K562 (cell line): ENCODE data around the gene CMIP. TPM values are rescaled to one million over a fixed set of nuclear protein-coding genes. Genes with fewer than 3 reads are reported as not detected.

Experiments used
- ATAC-seq: fragments of 200-7000 bp; cut with Tn5 transposase; 3 replicates; pipeline ENCODE4 v1.9.1; 2020; ENCODE audit warnings: moderate library complexity
- BruUV-seq: library from RNA; stranded (reverse); fragments of 400-500 nt; replicated peaks from 2 replicates; lab custom pipeline; 2021; lab: Mats Ljungman, UMichigan
- CTCF ChIA-PET: fragments of 300-600 bp; formaldehyde crosslinking; extraction: SDS; loops from one replicate; lab custom pipeline; 2021; ENCODE audit warnings: low intra/inter-chr PET ratio; lab: Yijun Ruan, JAX
- POLR2A ChIA-PET: fragments of 300-600, 350-650 bp; sonication (Branson Sonifier 250); formaldehyde crosslinking; extraction: SDS; loops from one replicate; lab custom pipeline; 2021; ENCODE audit warnings: antibody characterized with exemption, inconsistent platforms; lab: Yijun Ruan, JAX
- DNase-seq, 4 experiments: peaks; one replicate each; pipeline versions ENCODE4 v3.0.0 to v3.0.0-alpha.2; 2011 to 2018; ENCODE audit warnings: low spot score in 3 of 4, mixed read lengths in 3 of 4; ENCODE audit errors: extremely low read depth in 1 of 4
- FAIRE-seq: peaks from 2 replicates; lab custom pipeline; 2011; peaks lifted over from hg19 to GRCh38; lab: Jason Lieb, UNC
- H2AFZ ChIP-seq: 2 replicates; pipeline ENCODE4 v1.6.0; 2011; ENCODE audit warnings: low read depth, low read length, control low read depth, inconsistent platforms
- H3K27ac ChIP-seq: fragments of 200-600 bp; 3 replicates; pipeline ENCODE4 v1.8.0; 2011; ENCODE audit warnings: low read depth, mild to moderate bottlenecking, control low read depth, inconsistent platforms, low read length, moderate library complexity, mixed read lengths; ENCODE audit errors: extremely low read depth
- H3K27me3 ChIP-seq, 2 experiments: fragments of 300-600 bp in 1 of 2; 2 replicates in 1 of 2; 3 replicates in 1 of 2; pipeline versions ENCODE4 v1.6.0 to v1.8.0; 2011; ENCODE audit warnings: inconsistent platforms in 2 of 2, low read length in 2 of 2, mild to moderate bottlenecking in 1 of 2, mixed read lengths in 1 of 2, moderate library complexity in 1 of 2; ENCODE audit not compliant: control insufficient read depth in 2 of 2, insufficient read depth in 2 of 2
- H3K36me3 ChIP-seq: fragments of 300-600 bp; 3 replicates; pipeline ENCODE4 v1.8.0; 2011; ENCODE audit warnings: mild to moderate bottlenecking, low read length, inconsistent platforms; ENCODE audit not compliant: control insufficient read depth, insufficient read depth
- H3K4me1 ChIP-seq, 2 experiments: fragments of 200-600 bp in 1 of 2; replicated peaks in 1 of 2; 2 replicates in 1 of 2; 3 replicates in 1 of 2; pipeline versions ENCODE4 v1.5.1 to v1.8.0; 2011; ENCODE audit warnings: inconsistent platforms in 2 of 2, low read length in 2 of 2, mild to moderate bottlenecking in 1 of 2, mixed read lengths in 1 of 2, moderate library complexity in 1 of 2; ENCODE audit not compliant: control insufficient read depth in 2 of 2, insufficient read depth in 2 of 2
- H3K4me2 ChIP-seq: 2 replicates; pipeline ENCODE4 v1.6.1; 2011; ENCODE audit warnings: low read length, control low read depth, inconsistent platforms, mixed read lengths; ENCODE audit not compliant: insufficient read depth
- H3K4me3 ChIP-seq: fragments of 200-600 bp; sonication (generic), shearing (Covaris generic); 2 replicates; pipeline ENCODE4 v1.5.1; 2016; ENCODE audit warnings: control low read depth, inconsistent platforms
- H3K79me2 ChIP-seq: fragments of 200-600 bp; 3 replicates; pipeline ENCODE4 v1.8.0; 2011; ENCODE audit warnings: low read length, inconsistent platforms; ENCODE audit not compliant: control insufficient read depth, insufficient read depth
- H3K9ac ChIP-seq, 2 experiments: 2 replicates each; pipeline versions ENCODE4 v1.6.0 to v1.6.1; 2011; ENCODE audit warnings: low read depth in 2 of 2, low read length in 2 of 2, control low read depth in 1 of 2, inconsistent platforms in 1 of 2, mild to moderate bottlenecking in 1 of 2, mixed read lengths in 1 of 2; ENCODE audit not compliant: insufficient read depth in 1 of 2
- H3K9me1 ChIP-seq: one replicate; pipeline ENCODE4 v1.6.0; 2011; ENCODE audit warnings: inconsistent platforms, mild to moderate bottlenecking, low read length, moderate library complexity; ENCODE audit not compliant: control insufficient read depth, insufficient read depth
- H3K9me3 ChIP-seq: replicated peaks from 2 replicates; pipeline ENCODE4 v1.5.1; 2011; ENCODE audit warnings: low read depth, low read length, inconsistent platforms; ENCODE audit not compliant: control insufficient read depth, insufficient read depth
- H4K20me1 ChIP-seq: replicated peaks from 2 replicates; pipeline ENCODE4 v1.6.1; 2011; ENCODE audit warnings: low read length, inconsistent platforms, mixed read lengths; ENCODE audit not compliant: control insufficient read depth, insufficient read depth
- CBX5 ChIP-seq: IDR thresholded peaks from 2 replicates; pipeline ENCODE4 v1.6.1; 2014; ENCODE audit warnings: low read depth, borderline replicate concordance
- IRF2 ChIP-seq: sonication (generic); formaldehyde crosslinking; IDR thresholded peaks from 2 replicates; pipeline ENCODE4 v1.8.1; 2022; ENCODE audit warnings: mild to moderate bottlenecking, missing genetic modification reagents
- KAT8 ChIP-seq: fragments of 450-650 bp; IDR thresholded peaks from 2 replicates; pipeline ENCODE4 v1.6.1; 2016; ENCODE audit warnings: low read depth, mild to moderate bottlenecking
- MCM5 ChIP-seq: fragments of 450-650 bp; IDR thresholded peaks from 2 replicates; pipeline ENCODE4 v1.6.1; 2016; ENCODE audit warnings: low read depth
- PML ChIP-seq: IDR thresholded peaks from 2 replicates; pipeline ENCODE4 v1.6.1; 2012; ENCODE audit warnings: low read length, inconsistent platforms
- RUNX1 ChIP-seq: sonication (generic); IDR thresholded peaks from 2 replicates; pipeline ENCODE4 v1.6.1; 2016; ENCODE audit warnings: antibody characterized with exemption, low read depth
- SIX5 ChIP-seq, 2 experiments: IDR thresholded peaks; 2 replicates each; pipeline ENCODE4 v1.6.1; 2011; ENCODE audit warnings: low read length in 2 of 2, borderline replicate concordance in 1 of 2, low read depth in 1 of 2, mild to moderate bottlenecking in 1 of 2, moderate library complexity in 1 of 2; ENCODE audit not compliant: insufficient read depth in 1 of 2
- SNIP1 ChIP-seq: fragments of 450-650 bp; IDR thresholded peaks from 2 replicates; pipeline ENCODE4 v1.7.1; 2017; ENCODE audit warnings: low read depth, mild to moderate bottlenecking
- TRIM28 ChIP-seq: fragments of 450-650 bp; IDR thresholded peaks from 2 replicates; pipeline ENCODE4 v1.6.1; 2017
- ZBTB7A ChIP-seq: IDR thresholded peaks from 2 replicates; pipeline ENCODE4 v1.6.1; 2011; ENCODE audit warnings: low read depth, mild to moderate bottlenecking, low read length, moderate library complexity, borderline replicate concordance; ENCODE audit not compliant: control insufficient read depth
- ZNF324 ChIP-seq: fragments of 250-450 bp; sonication (Bioruptor Pico); IDR thresholded peaks from 2 replicates; pipeline ENCODE4 v1.4.0; 2020; ENCODE audit warnings: mild to moderate bottlenecking
- ZNF75A ChIP-seq: fragments of 450-650 bp; formaldehyde crosslinking; IDR thresholded peaks from 2 replicates; pipeline ENCODE4 v1.4.0; 2020; ENCODE audit warnings: mild to moderate bottlenecking
- WGBS: fragments of 100-300 bp; shearing (Covaris generic); methylation state at CpG from one replicate; pipeline ENCODE4 v1.1.6; 2016; ENCODE audit warnings: low coverage, mixed read lengths; ENCODE audit not compliant: insufficient coverage; ENCODE audit errors: missing lambda C conversion rate; 5-methylcytosine and 5-hydroxymethylcytosine counted together
- in situ Hi-C: fragments of 300-500 bp; cut with MboI; formaldehyde crosslinking; loops from 4 replicates; pipeline ENCODE4 v1.15.0; 2018; ENCODE audit warnings: inconsistent platforms, mixed read lengths
- intact Hi-C: fragments of 100-400 bp; cut with micrococcal nuclease; formaldehyde crosslinking; loops from 2 replicates; pipeline ENCODE4 v1.14.2; 2022
- polyA plus RNA-seq, 8 experiments: library from polyadenylated mRNA; depleted of rRNA in 4 of 8; stranded (reverse) in 5 of 8; unstranded in 3 of 8; fragments of >200 nt; fragmentation: Nextera tagmentation in 2 of 8; fragmentation: Illumina TruSeq in 1 of 8; extraction: Ambion mirVana in 2 of 8; extraction: Trizol in 1 of 8; gene quantifications; 2 replicates each; pipeline versions ENCODE4 v1.2.1 to v1.2.3, GENCODE V29; 2011 to 2014; ENCODE audit warnings: inconsistent platforms in 1 of 8, missing spikeins in 1 of 8
- total RNA-seq, 7 experiments: library from RNA; depleted of rRNA in 6 of 7; stranded (reverse); fragments of >200 nt in 6 of 7; fragmentation: Illumina TruSeq in 2 of 7; extraction: Trizol in 2 of 7; gene quantifications; 2 replicates each; pipeline versions ENCODE4 v1.2.1 to v1.2.3, GENCODE V29; 2011 to 2021; ENCODE audit warnings: low replicate concordance in 1 of 7
- TF ChIP-seq, protein P1 (sequence below), 3 experiments: IDR thresholded peaks in 2 of 3; conservative IDR thresholded peaks in 1 of 3; 2 replicates each; pipeline ENCODE4 v1.5.1; 2011 to 2012; ENCODE audit warnings: low read length in 3 of 3, mild to moderate bottlenecking in 3 of 3, control low read depth in 2 of 3, improper control_type of control experiment in 1 of 3, inconsistent platforms in 1 of 3, low read depth in 1 of 3, mixed read lengths in 1 of 3, moderate library complexity in 1 of 3; ENCODE audit not compliant: insufficient read depth in 2 of 3
- TF ChIP-seq, protein P2 (sequence below): fragments of 450-650 bp; IDR thresholded peaks from 2 replicates; pipeline ENCODE4 v1.6.1; 2016; ENCODE audit warnings: missing biosample characterization, missing genetic modification characterization

Gene CMIP
- total and polyA plus RNA-seq, 9 of the 15 experiments (the other 6 are each of a cell fraction or from before 2014, with no cell fraction given), result 0.94 to 82.5 (median 10.3) TPM

DNA sequence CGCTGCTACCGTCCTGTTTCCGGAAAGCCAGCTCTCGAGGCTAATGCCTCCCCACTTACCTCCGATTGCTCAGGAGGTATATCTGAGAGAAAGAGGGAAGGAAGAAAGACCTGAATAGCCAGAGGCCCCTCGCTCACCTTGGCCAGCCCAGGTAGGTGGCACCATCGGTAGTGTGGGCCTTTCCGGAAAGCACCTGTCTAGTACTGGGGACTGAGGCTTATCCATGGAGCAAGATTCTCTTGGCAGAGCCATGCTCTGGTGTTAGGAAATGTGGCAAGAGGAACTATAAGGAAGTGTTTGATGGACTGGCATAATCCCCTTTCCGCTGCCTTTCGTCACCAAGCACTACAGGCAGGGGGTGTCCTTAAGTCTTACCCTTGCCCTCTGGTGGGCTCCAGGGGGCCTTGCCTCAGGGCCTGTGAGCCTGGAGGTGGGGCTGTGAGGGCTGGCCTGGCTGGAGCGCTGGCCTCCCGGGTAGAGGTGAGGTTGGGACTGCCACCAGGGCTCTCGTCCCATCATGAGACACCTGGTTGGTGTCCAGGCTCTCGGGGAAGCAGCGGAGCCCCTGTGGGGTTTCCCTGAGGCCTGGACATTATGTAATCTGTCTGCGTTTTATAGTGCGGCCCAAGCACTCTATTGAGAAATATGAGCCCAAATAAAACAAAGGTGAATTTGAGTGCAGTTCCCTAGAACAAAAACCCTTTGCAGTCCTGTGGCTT lies 2.9 kb downstream of the CMIP start:
- 65% methylated on average over 17 of the region's 17 CpGs for WGBS
- Histone ChIP-seq H4K20me1 (peaks cover 24% of the 10 kb centered on the region), H3K36me3 (peaks cover 13% of the 10 kb centered on the region; the same call in 2 of the 3 replicates), H3K27ac (peak overlapping the region; percentile 70), H3K4me1 (peaks cover 56 to 59% of the 10 kb centered on the region in 2 experiments), H3K4me3 (peak overlapping the region; percentile 54), H3K79me2 (peaks cover 75% of the 10 kb centered on the region), H3K9me1 (peaks cover 3% of the 10 kb centered on the region), H3K9me3 (peaks cover 5% of the 10 kb centered on the region; the same call in 1 of the 2 replicates), H3K4me2 (peak overlapping the region; percentile 97), H2AFZ (no peak overlapping the region), H3K9ac (peak overlapping the region; percentile 67 to 95), H3K27me3 (peaks cover 8 to 14% of the 10 kb centered on the region in 2 experiments)
- ChIA-PET POLR2A (interaction anchor here (0.5 to 0.9 kb wide), 2 partner anchors 18 to 44 kb away, joined by 3 to 4 read pairs; no protein-coding TSS in a partner anchor), CTCF (no interaction called here)
- no TSS peak for BruUV-seq
- TF ChIP-seq KAT8 (no peak), TRIM28 (no peak), SIX5 (IDR thresholded peaks at IDR 0.05; ENCODE audit: borderline replicate concordance in 1 of 2, insufficient read depth in 1 of 2, low read depth in 1 of 2, low read length in 2 of 2) (no peak), SNIP1 (no peak), RUNX1 (no peak), ZBTB7A (peak; percentile 72; the same call in 1 of the 2 replicates), CBX5 (no peak), IRF2 (CRISPR knock-in tag) (no peak), PML (no peak), ZNF75A (CRISPR knock-in tag) (no peak), MCM5 (no peak), ZNF324 (CRISPR knock-in tag) (no peak)
- TF ChIP-seq, protein P1, sequence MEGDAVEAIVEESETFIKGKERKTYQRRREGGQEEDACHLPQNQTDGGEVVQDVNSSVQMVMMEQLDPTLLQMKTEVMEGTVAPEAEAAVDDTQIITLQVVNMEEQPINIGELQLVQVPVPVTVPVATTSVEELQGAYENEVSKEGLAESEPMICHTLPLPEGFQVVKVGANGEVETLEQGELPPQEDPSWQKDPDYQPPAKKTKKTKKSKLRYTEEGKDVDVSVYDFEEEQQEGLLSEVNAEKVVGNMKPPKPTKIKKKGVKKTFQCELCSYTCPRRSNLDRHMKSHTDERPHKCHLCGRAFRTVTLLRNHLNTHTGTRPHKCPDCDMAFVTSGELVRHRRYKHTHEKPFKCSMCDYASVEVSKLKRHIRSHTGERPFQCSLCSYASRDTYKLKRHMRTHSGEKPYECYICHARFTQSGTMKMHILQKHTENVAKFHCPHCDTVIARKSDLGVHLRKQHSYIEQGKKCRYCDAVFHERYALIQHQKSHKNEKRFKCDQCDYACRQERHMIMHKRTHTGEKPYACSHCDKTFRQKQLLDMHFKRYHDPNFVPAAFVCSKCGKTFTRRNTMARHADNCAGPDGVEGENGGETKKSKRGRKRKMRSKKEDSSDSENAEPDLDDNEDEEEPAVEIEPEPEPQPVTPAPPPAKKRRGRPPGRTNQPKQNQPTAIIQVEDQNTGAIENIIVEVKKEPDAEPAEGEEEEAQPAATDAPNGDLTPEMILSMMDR (IDR thresholded peaks at IDR 0.05 in 2 of 3, conservative IDR thresholded peaks at IDR 0.05 in 1 of 3; ENCODE audit: insufficient read depth in 2 of 3, low read depth in 1 of 3, low read length in 3 of 3), result 0 out of 6 replicates have a peak, but pooled peaks of 1 of the 3 experiments have one; percentile 4
- TF ChIP-seq, protein P2, sequence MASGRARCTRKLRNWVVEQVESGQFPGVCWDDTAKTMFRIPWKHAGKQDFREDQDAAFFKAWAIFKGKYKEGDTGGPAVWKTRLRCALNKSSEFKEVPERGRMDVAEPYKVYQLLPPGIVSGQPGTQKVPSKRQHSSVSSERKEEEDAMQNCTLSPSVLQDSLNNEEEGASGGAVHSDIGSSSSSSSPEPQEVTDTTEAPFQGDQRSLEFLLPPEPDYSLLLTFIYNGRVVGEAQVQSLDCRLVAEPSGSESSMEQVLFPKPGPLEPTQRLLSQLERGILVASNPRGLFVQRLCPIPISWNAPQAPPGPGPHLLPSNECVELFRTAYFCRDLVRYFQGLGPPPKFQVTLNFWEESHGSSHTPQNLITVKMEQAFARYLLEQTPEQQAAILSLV, result no peak
- ATAC-seq (no peak), FAIRE-seq (no peak), DNase-seq (no peak)
- in situ Hi-C loops, result no loop called here
- intact Hi-C loops, result loop anchor here (1.0 to 5.0 kb wide), 2 partner anchors 35 to 49 kb away; no protein-coding TSS in a partner anchor
